Measurements from ENCODE around the gene GSTO1.

DNA sequence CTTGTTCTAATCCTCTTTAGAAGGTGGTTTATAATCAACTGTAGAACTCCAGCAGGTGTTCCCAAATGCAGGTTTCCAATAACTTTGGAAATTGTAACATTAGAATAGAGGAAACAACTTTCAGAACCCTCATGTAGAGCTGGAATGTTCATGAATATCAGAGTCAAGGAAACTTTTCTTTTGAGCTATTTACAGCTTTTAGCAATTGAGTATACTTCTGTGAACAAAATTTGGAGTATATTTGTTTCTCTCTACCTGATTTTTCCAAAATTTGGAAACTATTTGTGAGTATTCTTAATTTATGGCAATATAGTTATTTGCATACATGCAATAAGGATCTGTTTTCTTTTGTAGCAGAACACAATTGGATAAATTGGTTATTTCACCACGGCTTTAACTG is 19.8 kb upstream of the GSTO1 start:
- TF ChIP-seq GATA2 (IDR thresholded peaks at IDR 0.05; ENCODE audit: low read depth, low read length) (no peak), GATA3 (IDR thresholded peaks at IDR 0.05; ENCODE audit: low read depth, low read length) (no peak)
